ENCODE results near the gene SECISBP2L.

The SECISBP2L gene

DNA sequence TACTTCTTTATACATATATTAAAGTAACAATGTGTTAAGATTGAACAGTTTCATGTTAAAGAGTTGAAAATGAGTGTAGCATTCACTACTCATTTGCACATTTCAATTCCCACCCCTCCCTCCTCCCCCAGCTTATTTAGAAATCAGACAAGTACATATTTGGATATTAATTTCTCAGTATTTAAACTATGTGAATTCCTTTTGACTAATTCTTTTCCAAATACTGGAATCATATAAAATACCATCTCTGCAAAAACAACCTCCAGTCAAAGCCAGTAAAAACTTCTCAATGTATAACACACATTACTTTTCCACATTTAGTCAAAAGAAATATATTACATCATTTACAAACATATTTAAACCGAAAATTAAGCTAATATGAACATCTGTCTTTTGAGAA lies 57.1 kb downstream of the SECISBP2L start:
- peaks cover 32% of the 10 kb centered on the region for H3K36me3 ChIP-seq (ENCODE audit: insufficient read depth, low read depth, low read length)
- no peak overlapping the region for H3K4me3 ChIP-seq (ENCODE audit: low read length)
- no peak overlapping the region for H3K27ac ChIP-seq (ENCODE audit: low read length)
- H3K9me3 ChIP-seq (ENCODE audit: insufficient read depth, low read depth, low read length), result no peaks in the 10 kb centered on the region
- no peaks in the 10 kb centered on the region for H3K27me3 ChIP-seq (ENCODE audit: insufficient read depth, low read length)
- H3K9ac ChIP-seq (ENCODE audit: low read depth, low read length), result no peak overlapping the region
- no peaks in the 10 kb centered on the region for H3K4me1 ChIP-seq (ENCODE audit: insufficient read depth, low read length)

GRCh38 chr15:48987142-48987541 lies 59.1 kb downstream of the SECISBP2L start:
- Histone ChIP-seq H3K36me3 (ENCODE audit: insufficient read depth, low read depth, low read length) (peaks cover 17% of the 10 kb centered on the region), H3K4me3 (ENCODE audit: low read length) (no peak overlapping the region), H3K9me3 (ENCODE audit: insufficient read depth, low read depth, low read length) (no peaks in the 10 kb centered on the region), H3K9ac (ENCODE audit: low read depth, low read length) (no peak overlapping the region), H3K27me3 (ENCODE audit: insufficient read depth, low read length) (no peaks in the 10 kb centered on the region), H3K27ac (ENCODE audit: low read length) (no peak overlapping the region), H3K4me1 (ENCODE audit: insufficient read depth, low read length) (no peaks in the 10 kb centered on the region)

- peaks cover 8% of the 10 kb centered on the region; the same call in 1 of the 2 replicates for H3K36me3 ChIP-seq (ENCODE audit: insufficient read depth, low read depth, low read length)
- H3K4me1 ChIP-seq (ENCODE audit: insufficient read depth, low read length), result no peaks in the 10 kb centered on the region
- no peaks in the 10 kb centered on the region for H3K9me3 ChIP-seq (ENCODE audit: insufficient read depth, low read depth, low read length)
- H3K27ac ChIP-seq (ENCODE audit: low read length), result no peak overlapping the region
- H3K9ac ChIP-seq (ENCODE audit: low read depth, low read length), result no peak overlapping the region
- no peaks in the 10 kb centered on the region for H3K27me3 ChIP-seq (ENCODE audit: insufficient read depth, low read length)
- no peak overlapping the region for H3K4me3 ChIP-seq (ENCODE audit: low read length)
These were observed 60.0 kb downstream of the SECISBP2L start for GRCh38 chr15:48986240-48986639.

DNA sequence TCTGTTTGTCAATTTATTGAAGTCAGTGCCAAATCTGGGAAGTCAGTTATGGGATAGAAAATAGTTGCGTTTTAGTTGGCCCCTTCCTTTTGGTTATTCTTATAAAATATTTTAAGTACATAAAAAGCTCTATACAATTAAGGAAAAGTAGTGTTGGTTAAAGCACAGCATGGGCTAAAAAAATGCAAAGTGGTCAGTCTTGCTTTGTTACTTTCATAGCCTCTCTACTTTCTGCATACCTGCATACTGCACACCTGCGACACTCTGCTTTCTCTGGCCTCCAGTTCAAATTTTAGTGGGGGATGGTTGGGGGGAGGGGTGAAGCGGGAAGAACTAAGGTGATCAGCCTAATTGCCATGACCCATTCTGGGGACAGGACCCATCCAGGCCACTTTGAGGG lies 60.7 kb downstream of the SECISBP2L start:
- Histone ChIP-seq H3K27me3 (ENCODE audit: insufficient read depth, low read length) (no peaks in the 10 kb centered on the region), H3K36me3 (ENCODE audit: insufficient read depth, low read depth, low read length) (peaks cover 4% of the 10 kb centered on the region; the same call in 1 of the 2 replicates), H3K4me3 (ENCODE audit: low read length) (no peak overlapping the region), H3K27ac (ENCODE audit: low read length) (no peak overlapping the region), H3K9me3 (ENCODE audit: insufficient read depth, low read depth, low read length) (no peaks in the 10 kb centered on the region), H3K4me1 (ENCODE audit: insufficient read depth, low read length) (no peaks in the 10 kb centered on the region), H3K9ac (ENCODE audit: low read depth, low read length) (no peak overlapping the region)

GRCh38 chr15:48984811-48985352 lies 61.4 kb downstream of the SECISBP2L start:
- H3K4me1 ChIP-seq (ENCODE audit: insufficient read depth, low read length), result no peaks in the 10 kb centered on the region
- no peak overlapping the region for H3K4me3 ChIP-seq (ENCODE audit: low read length)
- no peaks in the 10 kb centered on the region for H3K36me3 ChIP-seq (ENCODE audit: insufficient read depth, low read depth, low read length)
- H3K9ac ChIP-seq (ENCODE audit: low read depth, low read length), result no peak overlapping the region
- no peak overlapping the region for H3K27ac ChIP-seq (ENCODE audit: low read length)
- H3K9me3 ChIP-seq (ENCODE audit: insufficient read depth, low read depth, low read length), result no peaks in the 10 kb centered on the region
- H3K27me3 ChIP-seq (ENCODE audit: insufficient read depth, low read length), result no peaks in the 10 kb centered on the region

GRCh38 chr15:48984021-48984710 lies 62.1 kb downstream of the SECISBP2L start:
- Histone ChIP-seq H3K27me3 (ENCODE audit: insufficient read depth, low read length) (no peaks in the 10 kb centered on the region), H3K4me1 (ENCODE audit: insufficient read depth, low read length) (no peaks in the 10 kb centered on the region), H3K36me3 (ENCODE audit: insufficient read depth, low read depth, low read length) (no peaks in the 10 kb centered on the region), H3K27ac (ENCODE audit: low read length) (no peak overlapping the region), H3K9me3 (ENCODE audit: insufficient read depth, low read depth, low read length) (no peaks in the 10 kb centered on the region), H3K9ac (ENCODE audit: low read depth, low read length) (no peak overlapping the region), H3K4me3 (ENCODE audit: low read length) (no peak overlapping the region)

- Histone ChIP-seq H3K4me3 (ENCODE audit: low read length) (no peak overlapping the region), H3K9me3 (ENCODE audit: insufficient read depth, low read depth, low read length) (no peaks in the 10 kb centered on the region), H3K36me3 (ENCODE audit: insufficient read depth, low read depth, low read length) (no peaks in the 10 kb centered on the region), H3K9ac (ENCODE audit: low read depth, low read length) (no peak overlapping the region), H3K27me3 (ENCODE audit: insufficient read depth, low read length) (no peaks in the 10 kb centered on the region), H3K27ac (ENCODE audit: low read length) (no peak overlapping the region), H3K4me1 (ENCODE audit: insufficient read depth, low read length) (no peaks in the 10 kb centered on the region)
These were observed 62.9 kb downstream of the SECISBP2L start for GRCh38 chr15:48983300-48983699.

GRCh38 chr15:48981941-48982340 lies 64.3 kb downstream of the SECISBP2L start:
- peaks cover under 1% of the 10 kb centered on the region; the same call in 1 of the 2 replicates for H3K27me3 ChIP-seq (ENCODE audit: insufficient read depth, low read length)

GRCh38 chr15:48978638-48979037 lies 67.6 kb downstream of the SECISBP2L start:
- Histone ChIP-seq H3K4me3 (ENCODE audit: low read length) (no peak overlapping the region), H3K9me3 (ENCODE audit: insufficient read depth, low read depth, low read length) (no peaks in the 10 kb centered on the region), H3K36me3 (ENCODE audit: insufficient read depth, low read depth, low read length) (no peaks in the 10 kb centered on the region), H3K27me3 (ENCODE audit: insufficient read depth, low read length) (peaks cover 9% of the 10 kb centered on the region; the same call in 1 of the 2 replicates), H3K27ac (ENCODE audit: low read length) (no peak overlapping the region), H3K9ac (ENCODE audit: low read depth, low read length) (no peak overlapping the region), H3K4me1 (ENCODE audit: insufficient read depth, low read length) (peaks cover 15% of the 10 kb centered on the region; the same call in 1 of the 2 replicates)

More at GRCh38 chr15:48981941-48982340, 64.3 kb downstream of the SECISBP2L start:
- H3K4me1 ChIP-seq (ENCODE audit: insufficient read depth, low read length), result no peaks in the 10 kb centered on the region
- H3K36me3 ChIP-seq (ENCODE audit: insufficient read depth, low read depth, low read length), result no peaks in the 10 kb centered on the region
- H3K9ac ChIP-seq (ENCODE audit: low read depth, low read length), result no peak overlapping the region
- H3K4me3 ChIP-seq (ENCODE audit: low read length), result no peak overlapping the region
- no peak overlapping the region for H3K27ac ChIP-seq (ENCODE audit: low read length)
- H3K9me3 ChIP-seq (ENCODE audit: insufficient read depth, low read depth, low read length), result no peaks in the 10 kb centered on the region

DNA sequence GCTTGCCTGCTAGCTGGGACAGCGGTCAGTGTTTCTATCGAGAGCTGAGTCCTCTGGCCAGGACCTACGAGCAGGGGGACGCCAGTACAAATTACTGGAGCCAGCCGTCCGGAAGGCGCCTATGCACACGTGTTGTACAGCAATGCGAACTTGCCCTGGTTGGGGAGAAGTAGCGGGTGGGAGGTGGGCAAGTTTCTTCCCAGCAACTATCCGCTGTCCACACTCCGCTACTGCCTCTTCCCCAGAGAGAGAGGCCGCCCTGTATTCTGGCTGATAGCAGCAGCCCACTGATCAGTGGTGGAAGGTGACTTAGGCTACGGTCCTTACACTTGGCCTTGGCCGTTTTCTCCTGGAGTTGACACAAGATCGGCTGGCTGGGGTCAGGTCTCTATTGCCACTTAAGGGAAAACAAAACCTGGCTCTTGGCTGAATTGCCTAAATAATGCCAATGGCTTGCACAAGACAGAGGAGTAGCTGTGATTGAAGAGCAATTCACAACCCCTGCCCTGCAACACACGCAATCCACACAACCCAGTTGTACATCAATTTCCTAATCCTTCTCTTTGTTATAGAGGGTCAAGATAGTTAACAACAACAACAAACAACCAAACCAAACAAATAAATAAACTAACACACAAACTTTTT lies 69.7 kb downstream of the SECISBP2L start:
- Histone ChIP-seq H3K36me3 (ENCODE audit: insufficient read depth, low read depth, low read length) (no peaks in the 10 kb centered on the region), H3K4me1 (ENCODE audit: insufficient read depth, low read length) (peaks cover 15% of the 10 kb centered on the region; the same call in 1 of the 2 replicates), H3K4me3 (ENCODE audit: low read length) (peak overlapping the region; percentile 69; the same call in 1 of the 2 replicates), H3K27ac (ENCODE audit: low read length) (no peak overlapping the region), H3K9ac (ENCODE audit: low read depth, low read length) (peak overlapping the region; percentile 65; the same call in 1 of the 2 replicates), H3K27me3 (ENCODE audit: insufficient read depth, low read length) (peaks cover 9% of the 10 kb centered on the region; the same call in 1 of the 2 replicates), H3K9me3 (ENCODE audit: insufficient read depth, low read depth, low read length) (no peaks in the 10 kb centered on the region)

- peak overlapping the region; percentile 36 for H3K27ac ChIP-seq (ENCODE audit: low read length)
- H3K4me1 ChIP-seq (ENCODE audit: insufficient read depth, low read length), result peaks cover 15% of the 10 kb centered on the region; the same call in 1 of the 2 replicates
- H3K9ac ChIP-seq (ENCODE audit: low read depth, low read length), result peak overlapping the region; percentile 84; the same call in 1 of the 2 replicates
- peaks cover 9% of the 10 kb centered on the region; the same call in 1 of the 2 replicates for H3K27me3 ChIP-seq (ENCODE audit: insufficient read depth, low read length)
- H3K9me3 ChIP-seq (ENCODE audit: insufficient read depth, low read depth, low read length), result no peaks in the 10 kb centered on the region
- H3K36me3 ChIP-seq (ENCODE audit: insufficient read depth, low read depth, low read length), result no peaks in the 10 kb centered on the region
- H3K4me3 ChIP-seq (ENCODE audit: low read length), result peak overlapping the region; percentile 69
These were observed 70.5 kb downstream of the SECISBP2L start for GRCh38 chr15:48975472-48976419.
